CD14-positive monocyte (primary cell): ENCODE measurements around the gene DTX1. TPM values are rescaled to one million over a fixed set of nuclear protein-coding genes. Genes with fewer than 3 reads are reported as not detected.

Experiments used
- DNase-seq, 3 donors: peaks; one replicate each; pipeline ENCODE4 v3.0.0-alpha.2; 2011 to 2022
- H2AFZ ChIP-seq: 2 replicates; pipeline ENCODE4 v1.6.0; 2012; ENCODE audit warnings: mild to moderate bottlenecking, low read depth, low read length, inconsistent platforms; ENCODE audit not compliant: insufficient read depth, poor library complexity, severe bottlenecking
- H3K27ac ChIP-seq, 2 donors: 1 replicate in 1 of 2; 2 replicates in 1 of 2; pipeline ENCODE4 v1.5.1; 2012 to 2013; ENCODE audit warnings: low read length in 2 of 2, control low read depth in 1 of 2, inconsistent platforms in 1 of 2, low read depth in 1 of 2, mild to moderate bottlenecking in 1 of 2
- H3K27me3 ChIP-seq, 2 donors: one replicate each; pipeline versions ENCODE4 v1.6.0 to v1.6.1; 2011 to 2013; ENCODE audit warnings: low read length in 2 of 2; ENCODE audit not compliant: control insufficient read depth in 2 of 2, insufficient read depth in 2 of 2
- H3K36me3 ChIP-seq, 2 donors: replicated peaks in 1 of 2; 1 replicate in 1 of 2; 2 replicates in 1 of 2; pipeline versions ENCODE4 v1.5.1 to v1.6.1; 2012 to 2013; ENCODE audit warnings: low read length in 2 of 2, control low read depth in 1 of 2, inconsistent platforms in 1 of 2, mild to moderate bottlenecking in 1 of 2; ENCODE audit not compliant: insufficient read depth in 2 of 2, control insufficient read depth in 1 of 2
- H3K4me1 ChIP-seq, 2 donors: 1 replicate in 1 of 2; 2 replicates in 1 of 2; pipeline versions ENCODE4 v1.5.1 to v1.6.1; 2012 to 2013; ENCODE audit warnings: low read length in 2 of 2, control low read depth in 1 of 2, inconsistent platforms in 1 of 2, mild to moderate bottlenecking in 1 of 2, moderate library complexity in 1 of 2; ENCODE audit not compliant: insufficient read depth in 2 of 2, control insufficient read depth in 1 of 2
- H3K4me2 ChIP-seq: replicated peaks from 2 replicates; pipeline ENCODE3; 2012; ENCODE audit warnings: low read length, moderate library complexity, mild to moderate bottlenecking; ENCODE audit not compliant: poor library complexity, severe bottlenecking; ENCODE audit errors: extremely low read depth
- H3K4me3 ChIP-seq, 3 experiments: fragments of 200-600 bp in 1 of 3; sonication (generic) in 1 of 3; replicated peaks in 1 of 3; 1 replicate in 2 of 3; 2 replicates in 1 of 3; pipeline ENCODE4 v1.5.1; 2011 to 2013; ENCODE audit warnings: low read length in 3 of 3, mild to moderate bottlenecking in 3 of 3, control low read depth in 2 of 3, low read depth in 2 of 3, inconsistent platforms in 1 of 3, moderate library complexity in 1 of 3
- H3K79me2 ChIP-seq: 2 replicates; pipeline ENCODE4 v1.6.0; 2012; ENCODE audit warnings: mild to moderate bottlenecking, control low read depth, inconsistent platforms, low read length, moderate library complexity; ENCODE audit not compliant: insufficient read depth
- H3K9ac ChIP-seq: 2 replicates; pipeline ENCODE4 v1.6.0; 2017; ENCODE audit warnings: low read length, mild to moderate bottlenecking; ENCODE audit not compliant: insufficient read depth, poor library complexity, severe bottlenecking
- H3K9me3 ChIP-seq, 2 donors: replicated peaks in 1 of 2; 1 replicate in 1 of 2; 2 replicates in 1 of 2; pipeline versions ENCODE4 v1.5.1 to v1.6.1; 2012 to 2013; ENCODE audit warnings: low read length in 2 of 2, control low read depth in 1 of 2; ENCODE audit not compliant: control insufficient read depth in 1 of 2, insufficient read depth in 1 of 2
- H4K20me1 ChIP-seq: 2 replicates; pipeline ENCODE4 v1.6.0; 2012; ENCODE audit warnings: mild to moderate bottlenecking, low read length, control low read depth, moderate library complexity; ENCODE audit not compliant: insufficient read depth
- H3K27ac Mint-ChIP-seq, 7 donors: one replicate each; pipeline ENCODE4 v1.8.0; 2020; ENCODE audit warnings: mild to moderate bottlenecking in 7 of 7, mixed read lengths in 7 of 7, moderate library complexity in 6 of 7, inconsistent platforms in 2 of 7
- H3K27me3 Mint-ChIP-seq, 3 donors: one replicate each; pipeline ENCODE4 v1.8.0; 2021 to 2022; ENCODE audit warnings: low read depth in 3 of 3, mild to moderate bottlenecking in 3 of 3, mixed read lengths in 3 of 3, moderate library complexity in 3 of 3, inconsistent platforms in 1 of 3
- H3K36me3 Mint-ChIP-seq, 2 donors: one replicate each; pipeline ENCODE4 v1.8.0; 2020; ENCODE audit warnings: mixed read lengths in 2 of 2, inconsistent platforms in 1 of 2, mild to moderate bottlenecking in 1 of 2
- H3K4me1 Mint-ChIP-seq: one replicate; pipeline ENCODE4 v1.8.0; 2020; ENCODE audit warnings: mild to moderate bottlenecking, mixed read lengths
- H3K4me3 Mint-ChIP-seq, 2 donors: one replicate each; pipeline ENCODE4 v1.8.0; 2020; ENCODE audit warnings: mild to moderate bottlenecking in 2 of 2, mixed read lengths in 2 of 2, moderate library complexity in 1 of 2
- H3K9me3 Mint-ChIP-seq, 7 donors: one replicate each; pipeline ENCODE4 v1.8.0; 2020 to 2022; ENCODE audit warnings: mixed read lengths in 7 of 7, mild to moderate bottlenecking in 6 of 7, moderate library complexity in 6 of 7, inconsistent platforms in 2 of 7
- WGBS: methylation state at CpG from one replicate; pipeline ENCODE4 v1.1.5; 2013; ENCODE audit warnings: missing lambda C conversion rate; ENCODE audit not compliant: insufficient coverage; 5-methylcytosine and 5-hydroxymethylcytosine counted together
- intact Hi-C, 2 donors: fragments of 100-400 bp; cut with micrococcal nuclease; formaldehyde crosslinking; loops; one replicate each; pipeline versions ENCODE4 v1.15.0 to v1.15.1; 2023
- polyA plus RNA-seq, 3 donors: library from polyadenylated mRNA; depleted of rRNA in 1 of 3; unstranded in 2 of 3; stranded (reverse) in 1 of 3; fragments of 300-500 nt in 2 of 3; fragments of >200 nt in 1 of 3; fragmentation: Illumina TruSeq in 2 of 3; gene quantifications; 1 replicate in 2 of 3; 2 replicates in 1 of 3; pipeline ENCODE4 v1.2.3, GENCODE V29; 2012 to 2021
- TF ChIP-seq, protein P1 (sequence below): fragments of 200-600 bp; IDR thresholded peaks from one replicate; pipeline ENCODE4 v1.8.0; 2022; ENCODE audit warnings: antibody characterized with exemption, mild to moderate bottlenecking

Gene DTX1
- polyA plus RNA-seq, 3 donors: 0.04 TPM; not detected in 1

DNA sequence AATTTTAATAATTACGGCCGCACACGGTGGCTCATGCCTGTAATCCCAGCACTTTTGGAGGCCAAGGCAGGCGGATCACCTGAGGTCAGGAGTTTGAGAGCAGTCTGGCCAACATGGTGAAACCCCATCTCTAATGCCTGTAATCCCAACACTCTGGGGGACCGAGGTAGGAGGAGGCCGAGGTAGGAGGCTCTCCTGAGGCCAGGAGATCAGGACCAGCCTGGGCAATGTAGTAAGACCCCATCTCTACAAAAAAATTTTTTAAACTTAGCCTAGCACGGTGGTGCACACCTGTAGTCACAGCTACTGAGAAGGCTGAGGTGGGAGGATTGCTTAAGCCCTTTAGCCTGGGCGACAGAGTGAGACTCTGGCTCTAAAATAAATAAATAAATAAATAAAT is 87.4 kb downstream of the DTX1 start:
- WGBS: no CpG with 5 or more reads among the region's 8 CpGs

DNA sequence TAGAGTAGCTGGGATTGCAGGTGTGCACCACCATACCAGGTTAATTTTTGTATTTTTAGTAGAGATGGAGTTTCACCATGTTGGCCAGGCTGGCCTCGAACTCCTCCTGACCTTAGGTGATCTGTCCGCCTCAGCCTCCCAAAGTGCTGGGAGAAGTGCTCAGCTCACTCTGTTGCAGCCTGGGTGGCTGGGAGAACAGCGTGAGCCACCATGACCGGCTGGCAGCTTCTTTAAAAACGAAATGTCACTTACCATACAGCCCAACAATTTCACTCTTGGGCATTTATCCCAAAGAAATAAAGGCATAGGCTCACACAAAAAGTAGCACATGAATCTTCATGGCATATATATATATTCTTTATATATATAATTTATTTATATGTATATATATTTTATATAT is 88.3 kb downstream of the DTX1 start:
- Histone ChIP-seq H3K79me2 (no peaks in the 10 kb centered on the region), H3K4me3 (no peak overlapping the region), H3K36me3 (no peaks in the 10 kb centered on the region), H3K27me3 (peaks cover 0 to 4% of the 10 kb centered on the region in 2 donors), H2AFZ (no peak overlapping the region), H4K20me1 (no peaks in the 10 kb centered on the region), H3K4me2 (no peak overlapping the region), H3K4me1 (peaks cover 32 to 40% of the 10 kb centered on the region in 2 donors), H3K9ac (no peak overlapping the region), H3K9me3 (no peaks in the 10 kb centered on the region), H3K27ac (no peak overlapping the region)
- Mint-ChIP-seq H3K27me3 (peaks cover 13 to 15% (median 14%) of the 10 kb centered on the region in 3 donors), H3K9me3 (peaks cover 0 to 7% (median 0%) of the 10 kb centered on the region in 7 donors), H3K4me3 (no peak overlapping the region), H3K4me1 (peaks cover 34% of the 10 kb centered on the region), H3K36me3 (no peaks in the 10 kb centered on the region), H3K27ac (no peak overlapping the region)
- no peak for DNase-seq
- WGBS: 100% methylated on average over 3 of the region's 5 CpGs
- TF ChIP-seq, protein P1, sequence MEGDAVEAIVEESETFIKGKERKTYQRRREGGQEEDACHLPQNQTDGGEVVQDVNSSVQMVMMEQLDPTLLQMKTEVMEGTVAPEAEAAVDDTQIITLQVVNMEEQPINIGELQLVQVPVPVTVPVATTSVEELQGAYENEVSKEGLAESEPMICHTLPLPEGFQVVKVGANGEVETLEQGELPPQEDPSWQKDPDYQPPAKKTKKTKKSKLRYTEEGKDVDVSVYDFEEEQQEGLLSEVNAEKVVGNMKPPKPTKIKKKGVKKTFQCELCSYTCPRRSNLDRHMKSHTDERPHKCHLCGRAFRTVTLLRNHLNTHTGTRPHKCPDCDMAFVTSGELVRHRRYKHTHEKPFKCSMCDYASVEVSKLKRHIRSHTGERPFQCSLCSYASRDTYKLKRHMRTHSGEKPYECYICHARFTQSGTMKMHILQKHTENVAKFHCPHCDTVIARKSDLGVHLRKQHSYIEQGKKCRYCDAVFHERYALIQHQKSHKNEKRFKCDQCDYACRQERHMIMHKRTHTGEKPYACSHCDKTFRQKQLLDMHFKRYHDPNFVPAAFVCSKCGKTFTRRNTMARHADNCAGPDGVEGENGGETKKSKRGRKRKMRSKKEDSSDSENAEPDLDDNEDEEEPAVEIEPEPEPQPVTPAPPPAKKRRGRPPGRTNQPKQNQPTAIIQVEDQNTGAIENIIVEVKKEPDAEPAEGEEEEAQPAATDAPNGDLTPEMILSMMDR: no peak
- intact Hi-C loops: no loop called here

More for the DNA sequence above, 87.4 kb downstream of the DTX1 start:
- Mint-ChIP-seq H3K9me3 (peaks cover 0 to 7% (median 0%) of the 10 kb centered on the region in 7 donors), H3K27me3 (peaks cover 6 to 8% (median 7%) of the 10 kb centered on the region in 3 donors), H3K4me3 (no peak overlapping the region), H3K36me3 (no peaks in the 10 kb centered on the region), H3K27ac (peak overlapping the region in 4 of 7 donors; percentile 57 to 98 (median 82)), H3K4me1 (peaks cover 34% of the 10 kb centered on the region)
- Histone ChIP-seq H4K20me1 (no peaks in the 10 kb centered on the region), H3K9me3 (no peaks in the 10 kb centered on the region), H3K27me3 (no peaks in the 10 kb centered on the region), H3K27ac (peak overlapping the region; percentile 62 to 97), H2AFZ (no peak overlapping the region), H3K36me3 (no peaks in the 10 kb centered on the region), H3K9ac (no peak overlapping the region), H3K4me2 (no peak overlapping the region), H3K4me1 (peaks cover 32 to 40% of the 10 kb centered on the region in 2 donors), H3K4me3 (no peak overlapping the region), H3K79me2 (no peaks in the 10 kb centered on the region)
- TF ChIP-seq, protein P1: no peak
- intact Hi-C loops: no loop called here
- DNase-seq: no peak
